ENCODE results near the gene SARNP. TPM values are rescaled to one million over a fixed set of nuclear protein-coding genes. Genes with fewer than 3 reads are reported as not detected.

SARNP gene
- polyA plus RNA-seq, 3 donors: 40.8 to 85.6 (median 65.7) TPM

DNA sequence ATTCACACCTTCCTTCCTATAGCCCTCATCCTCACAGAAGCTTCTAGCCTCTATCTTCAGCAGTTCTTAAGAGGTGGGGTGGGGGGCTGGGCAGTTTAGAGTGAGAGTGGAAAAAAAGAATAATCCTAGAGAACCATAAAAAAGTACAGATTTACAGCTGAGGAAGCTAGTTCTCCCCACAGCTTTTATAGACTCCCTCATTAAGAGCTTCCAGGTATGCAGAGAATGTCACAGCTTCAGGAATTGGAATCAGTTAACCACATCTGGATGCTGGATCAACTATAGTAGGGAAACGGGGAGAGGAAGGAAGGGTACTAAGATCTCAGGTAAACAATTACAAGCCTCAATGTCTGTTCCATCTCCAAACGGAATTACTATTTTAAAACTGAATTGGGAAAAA, 62.3 kb downstream of the SARNP start:
- WGBS, 3 donors: 63 to 67% (median 63%) methylated on average over 2 of the region's 2 CpGs
- H3K27ac ChIP-seq (ENCODE audit: low read depth, low read length): no peak overlapping the region

DNA sequence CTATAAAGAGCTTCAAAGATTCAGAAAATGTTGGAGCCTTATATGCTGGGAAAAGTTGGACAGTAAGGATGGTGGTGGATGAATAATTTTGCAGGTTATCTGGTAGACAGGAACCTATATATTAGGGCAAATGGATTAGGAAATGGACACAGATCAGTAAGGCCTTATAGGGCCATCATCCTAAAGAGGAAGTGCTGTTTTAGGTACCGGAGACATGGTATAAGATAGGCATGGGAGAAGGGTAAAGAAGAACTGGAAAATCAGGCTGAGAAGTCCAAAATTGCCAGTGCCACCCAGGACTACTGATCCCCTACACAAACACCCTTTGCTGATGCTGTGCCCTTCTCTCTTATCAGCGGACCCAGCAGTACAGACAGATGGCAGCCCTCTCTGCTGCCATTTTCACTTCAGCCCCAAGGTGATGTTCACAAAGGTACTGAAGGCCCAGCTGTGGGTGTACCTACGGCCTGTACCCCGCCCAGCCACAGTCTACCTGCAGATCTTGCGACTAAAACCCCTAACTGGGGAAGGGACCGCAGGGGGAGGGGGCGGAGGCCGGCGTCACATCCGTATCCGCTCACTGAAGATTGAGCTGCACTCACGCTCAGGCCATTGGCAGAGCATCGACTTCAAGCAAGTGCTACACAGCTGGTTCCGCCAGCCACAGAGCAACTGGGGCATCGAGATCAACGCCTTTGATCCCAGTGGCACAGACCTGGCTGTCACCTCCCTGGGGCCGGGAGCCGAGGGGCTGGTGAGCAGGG, 69.1 kb downstream of the SARNP start:
- H3K27ac ChIP-seq (ENCODE audit: low read depth, low read length): no peak overlapping the region
- 90 to 92% (median 91%) methylated on average over 18 of the region's 18 CpGs for WGBS, 3 donors

GRCh38 chr12:55746913-55747231, 70.7 kb downstream of the SARNP start:
- no peak overlapping the region for H3K27ac ChIP-seq (ENCODE audit: low read depth, low read length)

- 37 to 46% (median 45%) methylated on average over 3 of the region's 3 CpGs for WGBS, 3 donors
Measured at GRCh38 chr12:55746174-55746912, 71.2 kb downstream of the SARNP start.

DNA sequence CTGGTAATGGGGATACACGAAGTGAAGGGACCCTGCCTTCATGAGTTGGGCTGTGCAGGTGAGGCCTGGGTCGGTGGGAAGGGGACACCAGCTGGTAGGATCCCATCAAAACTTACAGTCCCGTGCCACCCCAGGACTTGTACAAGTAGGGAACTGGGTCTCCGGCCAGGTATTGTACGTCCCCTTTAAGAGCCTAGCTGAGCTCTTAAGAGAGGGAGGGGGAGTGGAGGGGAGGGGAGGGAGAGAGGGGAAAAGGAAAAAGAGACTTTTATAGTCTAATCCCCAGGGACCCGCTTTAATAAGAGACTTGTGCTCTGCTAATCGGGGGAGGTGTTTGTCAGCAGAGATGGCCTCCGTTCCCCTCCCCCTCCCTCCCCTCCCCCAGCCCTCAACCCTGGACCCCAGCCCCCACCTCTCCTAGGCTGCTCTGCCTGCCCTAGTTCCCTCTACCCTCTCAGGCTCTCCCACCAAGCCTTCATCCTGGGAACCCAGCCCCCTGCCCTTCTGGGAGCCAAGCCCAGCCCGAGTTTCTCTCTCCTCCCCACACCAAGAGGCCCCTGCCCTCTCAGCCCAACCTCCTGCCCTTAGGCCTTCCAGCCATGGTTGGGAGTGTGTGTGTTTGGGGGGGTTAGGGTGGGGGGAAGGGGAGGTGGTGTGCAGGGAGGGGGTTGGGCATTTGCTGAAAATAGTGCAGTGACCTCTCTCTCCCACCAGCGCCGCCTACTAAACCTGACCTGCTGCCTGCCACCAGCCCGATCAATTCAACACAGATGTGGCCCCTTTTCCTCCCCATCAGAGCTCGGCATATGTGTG, 72.0 kb downstream of the SARNP start:
- WGBS, 3 donors: 19 to 28% (median 22%) methylated on average over 11 to 13 of the region's 13 CpGs
- H3K27ac ChIP-seq (ENCODE audit: low read depth, low read length): peak overlapping the region; percentile 22

More at GRCh38 chr12:55746174-55746912, 71.2 kb downstream of the SARNP start:
- H3K27ac ChIP-seq (ENCODE audit: low read depth, low read length): peak overlapping the region; percentile 22

- no peak overlapping the region for H3K27ac ChIP-seq (ENCODE audit: low read depth, low read length)
- WGBS, 3 donors: 16 to 39% (median 16%) methylated on average over 11 of the region's 11 CpGs
Measured at GRCh38 chr12:55744340-55745030, 73.0 kb downstream of the SARNP start.

- 0 to 1% (median 0%) methylated on average over 61 to 73 of the region's 73 CpGs for WGBS, 3 donors
- no peak overlapping the region for H3K27ac ChIP-seq (ENCODE audit: low read depth, low read length)
Measured at GRCh38 chr12:55743406-55744339, 73.9 kb downstream of the SARNP start.

DNA sequence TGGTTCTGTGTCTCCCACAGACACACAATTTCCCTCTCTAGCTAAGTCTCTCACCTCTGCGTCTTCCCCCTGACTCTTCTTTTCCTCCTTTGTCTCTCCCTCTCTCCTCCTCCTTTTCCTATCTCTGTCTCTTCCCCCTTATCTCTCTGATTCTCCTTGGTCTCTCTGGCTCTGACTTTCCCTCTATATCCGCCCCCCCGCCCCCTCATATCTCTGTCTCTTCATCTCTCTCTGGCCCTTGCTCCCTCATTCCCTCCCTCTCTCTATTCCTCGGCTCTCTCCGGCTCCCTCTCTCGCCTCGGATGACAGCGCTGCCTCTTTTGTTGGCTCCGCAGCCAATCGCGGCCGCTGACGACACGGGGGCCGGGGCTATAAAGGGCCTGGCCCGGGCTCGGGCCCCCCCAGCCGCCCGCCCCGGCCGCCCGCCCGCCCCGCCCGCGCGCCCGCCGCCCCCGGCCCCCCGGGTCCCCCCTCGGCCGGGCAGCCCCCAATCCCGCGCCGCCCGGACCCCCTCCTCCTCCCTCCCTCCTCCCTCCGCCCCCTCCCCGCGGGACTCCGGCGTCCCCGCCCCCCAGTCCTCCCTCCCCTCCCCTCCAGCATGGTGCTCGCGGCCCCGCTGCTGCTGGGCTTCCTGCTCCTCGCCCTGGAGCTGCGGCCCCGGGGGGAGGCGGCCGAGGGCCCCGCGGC, 74.7 kb downstream of the SARNP start, which contains the start of gene GDF11:
Gene GDF11 (plus strand): TSS at position 404 of the 687 bp plus-strand sequence. CDS start 195 bp downstream, at position 599.
- 0 to 1% (median 1%) methylated on average over 17 to 43 of the region's 53 CpGs for WGBS, 3 donors
- no peak within 1 kb of the TSS for H3K27ac ChIP-seq (ENCODE audit: low read depth, low read length)

DNA sequence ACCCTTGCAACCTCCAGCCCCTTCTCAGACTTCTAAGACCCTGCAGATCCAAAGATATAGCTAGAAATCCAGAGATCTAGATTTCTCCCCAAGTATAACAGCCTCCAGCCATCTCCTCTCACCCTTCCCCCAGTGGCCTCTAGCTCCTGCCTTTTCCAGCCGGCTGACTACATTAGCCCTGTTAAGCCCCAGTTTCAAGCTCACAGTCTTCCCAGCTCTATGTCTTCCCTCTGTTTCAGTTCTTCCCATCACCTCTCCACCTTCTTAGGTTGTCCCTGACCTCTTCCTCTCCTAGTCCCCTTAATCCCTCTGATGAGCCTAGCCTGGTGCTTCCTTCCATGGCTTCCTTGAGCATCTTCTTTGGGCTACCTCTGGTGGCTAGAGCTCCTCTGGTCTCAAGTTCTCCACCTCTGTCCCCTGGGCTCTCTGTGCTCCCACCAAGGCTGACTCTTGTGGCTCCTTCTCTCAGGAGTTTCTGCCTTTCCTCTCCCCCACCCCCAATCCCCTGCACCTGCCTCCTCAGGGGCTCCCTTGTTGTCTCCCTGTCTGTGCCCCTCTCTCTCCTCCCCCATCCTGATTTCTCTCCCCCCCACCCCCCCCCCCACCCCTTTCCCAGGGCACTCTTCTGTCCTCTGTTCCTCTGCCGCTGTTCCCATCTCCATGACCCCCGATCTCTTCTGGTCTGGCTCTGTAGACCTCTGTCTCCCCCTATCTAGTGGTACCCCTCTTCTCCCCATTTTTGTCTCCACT, 75.4 kb downstream of the SARNP start:
- 13 to 25% (median 23%) methylated on average over 3 of the region's 3 CpGs for WGBS, 3 donors
- H3K27ac ChIP-seq (ENCODE audit: low read depth, low read length): no peak overlapping the region

GRCh38 chr12:55739025-55739378, 78.5 kb downstream of the SARNP start:
- 71 to 81% (median 79%) methylated on average over 2 of the region's 2 CpGs for WGBS, 3 donors
- H3K27ac ChIP-seq (ENCODE audit: low read depth, low read length): no peak overlapping the region

- 1 to 3% (median 2%) methylated on average over 14 of the region's 14 CpGs for WGBS, 3 donors
- H3K27ac ChIP-seq (ENCODE audit: low read depth, low read length): no peak overlapping the region
Measured at GRCh38 chr12:55738123-55739024, 79.2 kb downstream of the SARNP start.

DNA sequence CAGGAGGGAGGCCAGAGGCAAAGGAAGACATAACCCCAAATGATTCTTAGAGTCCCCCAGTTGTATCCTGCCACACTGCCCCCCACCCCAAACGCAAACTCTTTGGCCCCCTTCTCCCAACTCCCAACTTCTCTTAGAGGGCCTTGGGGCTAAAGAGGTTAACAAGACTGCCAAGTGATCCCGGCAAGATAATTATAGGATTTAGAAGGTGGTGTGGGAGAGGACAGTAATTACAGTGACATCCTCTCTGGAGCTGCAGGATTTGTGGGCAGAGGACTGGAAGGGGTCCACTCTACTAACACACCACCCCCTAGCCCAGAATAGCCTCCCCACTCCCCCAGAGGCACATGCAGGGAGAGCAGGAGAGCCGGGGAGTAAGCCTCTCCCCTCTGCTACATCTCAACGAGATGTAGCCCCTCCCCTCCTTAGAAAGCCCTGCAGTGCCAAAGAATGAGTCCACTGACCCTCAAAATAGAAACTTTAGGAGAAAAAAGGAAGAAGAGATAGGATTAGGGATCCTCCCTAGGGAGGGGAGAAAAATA, 79.9 kb downstream of the SARNP start:
- H3K27ac ChIP-seq (ENCODE audit: low read depth, low read length): no peak overlapping the region
- 10 to 15% (median 11%) methylated on average over 4 of the region's 4 CpGs for WGBS, 3 donors

GRCh38 chr12:55736780-55737580, 80.5 kb downstream of the SARNP start:
- WGBS, 3 donors: 20 to 46% (median 32%) methylated on average over 6 of the region's 6 CpGs
- H3K27ac ChIP-seq (ENCODE audit: low read depth, low read length): no peak overlapping the region

DNA sequence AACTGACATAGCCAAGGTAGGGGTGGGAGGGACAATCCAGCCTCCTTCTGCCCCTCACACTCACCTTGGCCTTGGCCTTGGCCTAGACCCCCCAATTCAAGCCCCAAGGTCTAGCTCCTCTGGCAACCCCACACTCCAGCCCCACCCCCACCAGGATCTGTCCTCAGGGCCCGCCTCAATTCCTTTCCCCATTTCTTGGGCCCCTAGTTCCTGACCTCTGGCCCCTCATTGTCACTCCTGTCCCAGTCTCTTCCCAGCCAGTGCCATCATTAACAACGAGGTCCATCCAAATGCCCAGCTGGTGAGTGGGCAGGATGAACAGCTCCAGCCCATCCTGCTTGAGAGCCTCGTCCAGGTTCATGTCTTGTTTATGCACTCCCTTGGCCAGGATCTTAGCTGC, 81.4 kb downstream of the SARNP start:
- WGBS, 3 donors: 61 to 73% (median 65%) methylated on average over 3 of the region's 3 CpGs
- no peak overlapping the region for H3K27ac ChIP-seq (ENCODE audit: low read depth, low read length)

Data from adipose tissue (tissue), 3 donors.